Peyer's patch (tissue), 4 donors: ENCODE measurements around the gene ZIC4.

Experiments used
- CTCF ChIP-seq, 6 experiments: fragments of 450-650 bp in 4 of 6; fragments of 200-600 bp in 2 of 6; sonication (generic) in 1 of 6; IDR thresholded peaks; one replicate each; pipeline ENCODE4 v1.5.1; 2017 to 2019; ENCODE audit warnings: antibody characterized with exemption in 6 of 6, mild to moderate bottlenecking in 3 of 6, moderate library complexity in 1 of 6
- POLR2A ChIP-seq, 2 donors: fragments of 450-650 bp; IDR thresholded peaks; one replicate each; pipeline ENCODE4 v1.5.1; 2017; ENCODE audit warnings: antibody characterized with exemption in 2 of 2, mild to moderate bottlenecking in 2 of 2, moderate library complexity in 2 of 2

- no peak for TF ChIP-seq CTCF (IDR thresholded peaks at IDR 0.05)
- TF ChIP-seq POLR2A (IDR thresholded peaks at IDR 0.05), result no peak
Measured at GRCh38 chr3:147398813-147399534, 7.4 kb downstream of the ZIC4 start.
